ENCODE measurements around the gene AURKB. TPM values are rescaled to one million over a fixed set of nuclear protein-coding genes. Genes with fewer than 3 reads are reported as not detected.
A peak's percentile ranks its signal among the peaks of the same experiment; 100 is the strongest.

The AURKB gene
- total RNA-seq (2021) (209 and 230 TPM in 2 replicates), Bru-seq, nascent RNA (percentile 94 among the genes with signal in this experiment), BruChase-seq, experiment 1, labeled RNA remaining after a 2-hour chase (percentile 92 among the genes with signal in this experiment), BruChase-seq, experiment 2, labeled RNA remaining after a 6-hour chase (percentile 94 among the genes with signal in this experiment)
- long read RNA-seq, transcript AURKB-202 (8 exons, 1,167 nt): minor isoform, 33 of 385 reads
- long read RNA-seq, transcript AURKB-214 (9 exons, 1,227 nt): major isoform, 239 of 385 reads
- long read RNA-seq, transcript AURKB-201 (9 exons, 1,254 nt): minor isoform, 20 of 385 reads
- long read RNA-seq, partial matches to known transcripts: 10 of 385 reads
- long read RNA-seq, other reads (novel, unspliced or antisense): 80 of 385 reads

DNA sequence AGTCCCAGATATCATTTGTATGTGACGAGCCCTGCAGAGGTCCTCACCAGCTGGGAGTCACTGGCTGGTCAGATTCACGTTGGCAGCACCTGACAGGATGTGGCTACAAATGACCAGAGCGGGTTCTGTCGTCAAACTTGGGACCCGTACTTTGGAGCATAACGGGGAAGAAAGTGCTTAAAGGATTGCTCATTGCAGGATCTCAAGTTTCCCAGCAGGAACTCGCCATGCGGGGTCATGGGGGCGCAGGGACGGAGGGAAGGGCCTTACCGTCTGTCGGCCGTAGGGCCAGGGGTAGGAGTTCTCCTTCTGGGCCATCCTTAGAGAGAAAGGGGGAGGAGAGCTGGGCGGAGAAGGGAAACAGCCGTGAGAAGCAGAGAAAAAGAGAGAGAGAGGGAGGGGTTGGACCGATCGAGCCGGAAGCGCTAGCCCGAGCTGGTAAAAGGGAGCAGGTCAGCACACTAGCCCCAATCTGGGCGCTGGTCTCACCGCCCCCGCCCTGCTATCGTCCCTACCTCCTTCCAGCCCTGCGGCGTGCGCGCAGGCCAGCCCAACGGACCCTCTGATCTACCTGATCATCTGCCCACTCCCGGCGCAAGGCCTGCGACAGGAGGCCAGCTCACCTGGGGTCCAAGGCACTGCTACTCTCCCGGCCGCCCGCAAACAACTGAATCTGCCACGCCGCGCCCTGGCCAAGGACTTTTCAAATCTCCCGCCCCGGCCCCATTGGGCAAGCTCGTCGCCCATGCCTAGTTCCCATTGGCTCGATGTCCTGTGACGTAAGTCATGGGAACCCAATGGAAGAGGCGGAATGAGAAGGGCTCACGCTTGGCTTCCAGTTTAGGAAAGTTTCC lies at the start of gene AURKB:
Gene AURKB, minus strand, starts transcription at position 669 of the 854 bp plus-strand sequence. Its CDS starts 351 bp downstream, at position 318.
- peak; percentile 99 for DNase-seq (ENCODE audit: low spot score)
- intact Hi-C loops (cut with micrococcal nuclease; ENCODE audit: unreplicated experiment): loop anchor here (1.0 kb wide), 2 partner anchors 10 to 23 kb away; no protein-coding TSS in a partner anchor
- BruUV-seq (replicated peaks): TSS peak; percentile 87

DNA sequence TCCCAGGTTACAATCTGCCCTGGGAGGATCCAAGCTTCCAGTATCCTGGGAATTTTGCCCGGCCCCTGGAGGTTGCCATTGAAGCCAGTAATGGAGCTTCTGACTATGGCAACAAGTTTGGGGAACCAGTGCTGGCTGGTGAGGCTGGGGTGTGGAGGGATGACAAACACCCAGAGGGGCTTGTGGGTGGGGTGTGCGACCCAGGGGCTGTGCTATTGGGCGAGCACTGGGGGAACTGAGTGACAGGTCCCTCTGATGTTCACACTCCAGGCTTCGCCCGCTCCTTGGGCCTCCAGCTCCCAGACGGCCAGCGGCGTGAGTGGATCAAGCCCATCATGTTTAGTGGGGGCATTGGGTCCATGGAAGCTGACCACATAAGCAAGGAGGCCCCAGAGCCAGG lies 47.4 kb upstream of the AURKB start:
- H3K27ac ChIP-seq (ENCODE audit: low read depth, low read length, poor library complexity, severe bottlenecking): no peak overlapping the region
- no peaks in the 10 kb centered on the region for H3K9me3 ChIP-seq (ENCODE audit: low read depth, low read length, poor library complexity, severe bottlenecking)
- ChIA-PET POLR2A (ENCODE audit: low non-redundant PET) (no interaction called here), CTCF (no interaction called here)
- intact Hi-C loops (cut with micrococcal nuclease; ENCODE audit: unreplicated experiment): no loop called here
- no peak for TF ChIP-seq EZH2 (IDR thresholded peaks at IDR 0.05; ENCODE audit: borderline replicate concordance, low read depth, low read length, poor library complexity, severe bottlenecking)
- TF ChIP-seq, protein P1, sequence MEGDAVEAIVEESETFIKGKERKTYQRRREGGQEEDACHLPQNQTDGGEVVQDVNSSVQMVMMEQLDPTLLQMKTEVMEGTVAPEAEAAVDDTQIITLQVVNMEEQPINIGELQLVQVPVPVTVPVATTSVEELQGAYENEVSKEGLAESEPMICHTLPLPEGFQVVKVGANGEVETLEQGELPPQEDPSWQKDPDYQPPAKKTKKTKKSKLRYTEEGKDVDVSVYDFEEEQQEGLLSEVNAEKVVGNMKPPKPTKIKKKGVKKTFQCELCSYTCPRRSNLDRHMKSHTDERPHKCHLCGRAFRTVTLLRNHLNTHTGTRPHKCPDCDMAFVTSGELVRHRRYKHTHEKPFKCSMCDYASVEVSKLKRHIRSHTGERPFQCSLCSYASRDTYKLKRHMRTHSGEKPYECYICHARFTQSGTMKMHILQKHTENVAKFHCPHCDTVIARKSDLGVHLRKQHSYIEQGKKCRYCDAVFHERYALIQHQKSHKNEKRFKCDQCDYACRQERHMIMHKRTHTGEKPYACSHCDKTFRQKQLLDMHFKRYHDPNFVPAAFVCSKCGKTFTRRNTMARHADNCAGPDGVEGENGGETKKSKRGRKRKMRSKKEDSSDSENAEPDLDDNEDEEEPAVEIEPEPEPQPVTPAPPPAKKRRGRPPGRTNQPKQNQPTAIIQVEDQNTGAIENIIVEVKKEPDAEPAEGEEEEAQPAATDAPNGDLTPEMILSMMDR (conservative IDR thresholded peaks at IDR 0.05; ENCODE audit: low read depth, low read length): no peak
- H3K27me3 ChIP-seq (replicated peaks; ENCODE audit: insufficient read depth, low read depth, low read length, poor library complexity): no peaks in the 10 kb centered on the region
- no peak overlapping the region for H3K4me3 ChIP-seq (ENCODE audit: low read depth, low read length, poor library complexity, severe bottlenecking)
- H3K4me1 ChIP-seq (ENCODE audit: insufficient read depth, low read length, poor library complexity, severe bottlenecking): no peaks in the 10 kb centered on the region
- no peak for DNase-seq (ENCODE audit: low spot score)
- peaks cover 73% of the 10 kb centered on the region for H3K36me3 ChIP-seq (ENCODE audit: insufficient read depth, low read length, poor library complexity, severe bottlenecking)
- no TSS peak for BruUV-seq (replicated peaks)

More for the DNA sequence above, at the start of gene AURKB:
- CTCF ChIA-PET: interaction anchor here (0.6 to 1.2 kb wide), 3 partner anchors 11 to 49 kb away, joined by 3 to 5 read pairs (median 4); no protein-coding TSS in a partner anchor
- no peaks in the 10 kb centered on the region for H3K9me3 ChIP-seq (ENCODE audit: low read depth, low read length, poor library complexity, severe bottlenecking)
- POLR2A ChIA-PET (ENCODE audit: low non-redundant PET): interaction anchor here (0.5 to 1.0 kb wide), 6 partner anchors 8 to 32 kb away, joined by 4 to 9 read pairs (median 5); no protein-coding TSS in a partner anchor
- peaks cover 30% of the 10 kb centered on the region for H3K36me3 ChIP-seq (ENCODE audit: insufficient read depth, low read length, poor library complexity, severe bottlenecking)
- peaks cover 11% of the 10 kb centered on the region for H3K4me1 ChIP-seq (ENCODE audit: insufficient read depth, low read length, poor library complexity, severe bottlenecking)
- TF ChIP-seq EZH2 (IDR thresholded peaks at IDR 0.05; ENCODE audit: borderline replicate concordance, low read depth, low read length, poor library complexity, severe bottlenecking): no peak
- TF ChIP-seq, protein P1 (conservative IDR thresholded peaks at IDR 0.05; ENCODE audit: low read depth, low read length): no peak
- H3K27me3 ChIP-seq (replicated peaks; ENCODE audit: insufficient read depth, low read depth, low read length, poor library complexity): no peaks in the 10 kb centered on the region
- H3K4me3 ChIP-seq (ENCODE audit: low read depth, low read length, poor library complexity, severe bottlenecking): peak within 1 kb of the TSS; percentile 82
- H3K27ac ChIP-seq (ENCODE audit: low read depth, low read length, poor library complexity, severe bottlenecking): peak within 1 kb of the TSS; percentile 94

DNA sequence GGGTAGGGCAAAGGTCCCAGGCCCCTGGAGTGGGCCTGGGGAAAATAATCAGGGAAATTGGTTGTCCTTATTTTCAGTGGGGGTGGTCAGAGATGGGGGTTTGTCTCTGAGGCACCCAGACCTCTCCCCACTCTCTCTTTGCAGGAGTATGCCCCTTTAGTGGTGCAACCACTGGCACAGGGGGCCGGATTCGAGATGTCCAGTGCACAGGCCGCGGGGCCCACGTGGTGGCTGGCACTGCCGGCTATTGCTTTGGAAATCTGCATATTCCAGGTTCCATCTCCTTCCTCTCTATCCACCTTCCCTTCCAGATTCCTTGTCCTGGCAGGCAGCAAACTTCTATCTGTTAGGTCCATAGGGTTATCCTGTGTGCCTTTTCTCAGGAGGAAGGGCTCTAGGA lies 46.3 kb upstream of the AURKB start:
- BruUV-seq (replicated peaks): no TSS peak
- CTCF ChIA-PET: no interaction called here
- Histone ChIP-seq H3K4me1 (ENCODE audit: insufficient read depth, low read length, poor library complexity, severe bottlenecking) (no peaks in the 10 kb centered on the region), H3K27ac (ENCODE audit: low read depth, low read length, poor library complexity, severe bottlenecking) (no peak overlapping the region), H3K4me3 (ENCODE audit: low read depth, low read length, poor library complexity, severe bottlenecking) (no peak overlapping the region), H3K27me3 (replicated peaks; ENCODE audit: insufficient read depth, low read depth, low read length, poor library complexity) (no peaks in the 10 kb centered on the region), H3K9me3 (ENCODE audit: low read depth, low read length, poor library complexity, severe bottlenecking) (no peaks in the 10 kb centered on the region), H3K36me3 (ENCODE audit: insufficient read depth, low read length, poor library complexity, severe bottlenecking) (peaks cover 62% of the 10 kb centered on the region)
- POLR2A ChIA-PET (ENCODE audit: low non-redundant PET): no interaction called here
- no peak for DNase-seq (ENCODE audit: low spot score)
- TF ChIP-seq EZH2 (IDR thresholded peaks at IDR 0.05; ENCODE audit: borderline replicate concordance, low read depth, low read length, poor library complexity, severe bottlenecking): no peak
- TF ChIP-seq, protein P1 (conservative IDR thresholded peaks at IDR 0.05; ENCODE audit: low read depth, low read length): no peak
- intact Hi-C loops (cut with micrococcal nuclease; ENCODE audit: unreplicated experiment): no loop called here

All from A673 (cell line).